ENCODE results near the gene UNK.

The UNK gene

DNA sequence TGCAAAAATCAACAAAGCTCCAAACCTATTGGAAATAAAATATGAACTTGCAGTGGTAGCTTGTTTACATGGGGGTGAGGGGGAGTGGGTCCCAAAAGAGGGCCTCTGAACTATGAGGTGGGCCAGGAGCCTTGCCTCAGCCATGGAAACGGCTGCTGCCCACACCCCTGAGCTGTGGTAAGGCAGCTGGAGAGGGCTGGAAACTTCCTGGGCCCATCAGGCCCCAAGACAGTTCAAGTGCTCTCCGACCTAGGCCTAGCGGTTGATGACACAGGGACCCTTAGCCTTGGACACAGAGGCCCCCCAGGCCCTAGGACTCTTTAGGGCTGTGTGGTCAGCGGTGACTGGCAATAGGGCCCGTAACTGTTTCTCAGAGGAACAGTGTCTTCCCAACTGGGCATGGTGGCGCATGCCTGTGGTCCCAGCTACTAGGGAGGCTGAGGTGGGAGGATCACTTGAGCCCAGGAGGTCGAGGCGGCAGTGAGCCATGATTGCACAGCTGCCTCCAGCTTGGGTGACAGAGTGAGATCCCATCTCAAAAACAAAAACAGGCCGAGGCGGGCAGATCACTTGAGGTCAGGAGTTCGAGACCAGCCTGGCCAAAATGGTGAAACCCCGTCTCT lies 41.3 kb downstream of the UNK start:
- Histone ChIP-seq H3K36me3 (ENCODE audit: control insufficient read depth in 1 of 2, insufficient read depth in 2 of 2, low read length in 2 of 2) (peaks cover 9 to 36% of the 10 kb centered on the region in 2 donors), H3K9me3 (ENCODE audit: control insufficient read depth in 1 of 2, low read length in 2 of 2) (no peaks in the 10 kb centered on the region), H3K27ac (ENCODE audit: low read depth, low read length) (no peak overlapping the region), H3K4me3 (ENCODE audit: low read depth in 1 of 2, low read length in 2 of 2) (no peak overlapping the region), H3K9ac (ENCODE audit: low read depth in 1 of 2, low read length in 2 of 2) (no peak overlapping the region), H3K4me1 (ENCODE audit: control insufficient read depth in 1 of 2, insufficient read depth in 2 of 2, low read length in 2 of 2) (peaks cover 15 to 29% of the 10 kb centered on the region in 2 donors), H3K27me3 (ENCODE audit: control insufficient read depth in 1 of 2, insufficient read depth in 2 of 2, low read length in 2 of 2) (no peaks in the 10 kb centered on the region)

DNA sequence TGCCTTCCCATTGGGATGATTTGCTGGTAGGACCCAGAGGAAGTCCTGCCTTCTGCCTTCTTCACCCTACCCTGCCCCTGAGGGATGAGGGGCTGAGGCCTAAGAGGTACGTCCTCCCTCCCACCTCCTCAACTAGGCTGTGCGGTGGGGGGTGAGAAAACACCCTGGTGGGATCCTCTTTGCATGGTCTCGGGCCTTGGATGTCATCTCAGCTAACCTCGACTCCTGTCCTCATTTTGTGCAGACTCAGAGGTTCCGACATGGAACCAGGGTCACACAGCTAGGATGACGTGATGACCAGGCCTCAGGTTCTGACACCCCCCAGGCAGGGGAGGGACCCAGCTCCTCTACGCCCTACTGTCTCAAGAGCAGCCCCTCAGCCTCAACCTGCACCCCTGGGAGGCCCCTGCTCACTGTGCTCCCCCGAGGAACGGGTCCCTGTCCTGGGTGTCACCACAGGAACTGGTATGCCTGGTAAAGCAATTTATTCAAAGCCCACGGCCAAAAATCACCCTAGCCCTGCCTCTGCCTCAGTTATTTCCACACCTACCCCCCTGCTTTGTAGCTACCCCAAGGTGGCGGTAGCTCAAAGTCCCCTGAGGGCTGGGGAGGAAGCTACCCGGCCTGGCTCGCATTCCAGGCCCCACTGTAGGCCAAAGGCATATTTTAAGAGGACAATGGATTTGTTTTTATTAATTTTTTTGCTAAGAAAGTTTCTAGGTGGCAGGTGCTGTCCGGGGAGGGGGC lies 42.1 kb downstream of the UNK start:
- no peaks in the 10 kb centered on the region for H3K27me3 ChIP-seq (ENCODE audit: control insufficient read depth in 1 of 2, insufficient read depth in 2 of 2, low read length in 2 of 2)
- H3K36me3 ChIP-seq (ENCODE audit: control insufficient read depth in 1 of 2, insufficient read depth in 2 of 2, low read length in 2 of 2): peaks cover 9 to 27% of the 10 kb centered on the region in 2 donors
- no peak overlapping the region for H3K27ac ChIP-seq (ENCODE audit: low read depth, low read length)
- H3K9ac ChIP-seq (ENCODE audit: low read depth in 1 of 2, low read length in 2 of 2): peak overlapping the region in 1 of 2 donors; percentile 18
- peaks cover 18 to 31% of the 10 kb centered on the region in 2 donors for H3K4me1 ChIP-seq (ENCODE audit: control insufficient read depth in 1 of 2, insufficient read depth in 2 of 2, low read length in 2 of 2)
- H3K9me3 ChIP-seq (ENCODE audit: control insufficient read depth in 1 of 2, low read length in 2 of 2): no peaks in the 10 kb centered on the region
- no peak overlapping the region for H3K4me3 ChIP-seq (ENCODE audit: low read depth in 1 of 2, low read length in 2 of 2)

DNA sequence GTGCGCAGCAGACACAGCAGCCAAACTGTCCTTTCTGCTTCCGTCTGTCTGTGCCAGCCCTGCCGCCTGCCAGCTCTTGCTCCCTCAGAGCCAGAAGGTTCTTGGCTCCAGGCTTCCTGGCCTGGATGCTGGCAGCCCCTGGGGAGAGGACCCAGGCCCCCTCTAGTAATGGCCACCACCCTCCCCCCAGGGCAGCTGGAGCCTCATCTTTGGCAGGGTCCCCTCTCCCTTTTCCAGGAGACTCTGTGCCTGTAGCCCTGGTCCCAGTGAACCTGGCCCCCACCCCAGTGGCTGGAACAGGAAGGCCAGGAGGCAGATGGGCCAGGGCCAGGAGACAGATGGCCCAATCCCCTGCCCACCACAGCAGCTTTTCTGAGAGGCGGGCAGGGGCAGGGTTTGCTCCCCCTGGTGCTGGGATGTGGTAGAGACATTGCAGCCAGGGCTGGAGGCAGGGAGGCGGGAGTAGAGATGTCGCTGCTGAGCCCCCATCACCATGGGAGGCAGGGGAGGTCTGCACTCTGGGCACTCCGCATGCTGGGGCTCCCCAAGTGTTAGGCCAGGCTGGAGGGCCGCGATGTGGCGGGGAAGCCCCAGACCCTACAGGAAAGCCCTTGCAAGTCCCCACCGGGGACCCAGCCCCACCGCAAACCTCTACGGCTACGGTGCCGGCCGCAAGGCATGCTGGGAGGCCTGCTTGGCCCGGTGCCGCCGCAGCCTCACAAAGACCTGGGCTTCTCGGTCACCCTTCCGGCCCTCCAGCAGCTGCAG lies 42.9 kb downstream of the UNK start:
- Histone ChIP-seq H3K9me3 (ENCODE audit: control insufficient read depth in 1 of 2, low read length in 2 of 2) (no peaks in the 10 kb centered on the region), H3K4me3 (ENCODE audit: low read depth in 1 of 2, low read length in 2 of 2) (peak overlapping the region in 1 of 2 donors; percentile 60), H3K9ac (ENCODE audit: low read depth in 1 of 2, low read length in 2 of 2) (peak overlapping the region in 1 of 2 donors; percentile 69), H3K27me3 (ENCODE audit: control insufficient read depth in 1 of 2, insufficient read depth in 2 of 2, low read length in 2 of 2) (no peaks in the 10 kb centered on the region), H3K27ac (ENCODE audit: low read depth, low read length) (peak overlapping the region; percentile 32), H3K36me3 (ENCODE audit: control insufficient read depth in 1 of 2, insufficient read depth in 2 of 2, low read length in 2 of 2) (peaks cover 9 to 27% of the 10 kb centered on the region in 2 donors), H3K4me1 (ENCODE audit: control insufficient read depth in 1 of 2, insufficient read depth in 2 of 2, low read length in 2 of 2) (peaks cover 11 to 24% of the 10 kb centered on the region in 2 donors)

DNA sequence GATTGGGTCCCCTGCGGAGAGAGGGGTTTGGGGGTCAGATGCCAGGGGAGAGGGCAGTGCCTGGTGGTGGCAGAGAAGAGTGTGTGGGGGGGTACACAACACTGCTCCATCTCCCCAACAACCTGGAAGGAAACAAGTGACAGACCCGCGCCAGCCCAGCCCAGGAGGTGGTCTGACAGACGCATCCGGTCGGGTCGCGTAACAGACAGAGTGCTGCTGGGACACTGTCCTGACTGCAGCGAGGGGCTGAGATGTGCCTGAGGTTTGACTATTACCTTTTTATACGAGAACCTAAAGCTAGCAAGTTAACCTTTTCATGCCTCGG lies 43.4 kb downstream of the UNK start:
- peak overlapping the region in 1 of 2 donors; percentile 69 for H3K9ac ChIP-seq (ENCODE audit: low read depth in 1 of 2, low read length in 2 of 2)
- H3K4me3 ChIP-seq (ENCODE audit: low read depth in 1 of 2, low read length in 2 of 2): peak overlapping the region in 1 of 2 donors; percentile 60
- H3K9me3 ChIP-seq (ENCODE audit: control insufficient read depth in 1 of 2, low read length in 2 of 2): no peaks in the 10 kb centered on the region
- peaks cover 9 to 27% of the 10 kb centered on the region in 2 donors for H3K36me3 ChIP-seq (ENCODE audit: control insufficient read depth in 1 of 2, insufficient read depth in 2 of 2, low read length in 2 of 2)
- no peaks in the 10 kb centered on the region for H3K27me3 ChIP-seq (ENCODE audit: control insufficient read depth in 1 of 2, insufficient read depth in 2 of 2, low read length in 2 of 2)
- peaks cover 6 to 24% of the 10 kb centered on the region in 2 donors for H3K4me1 ChIP-seq (ENCODE audit: control insufficient read depth in 1 of 2, insufficient read depth in 2 of 2, low read length in 2 of 2)
- peak overlapping the region; percentile 22 for H3K27ac ChIP-seq (ENCODE audit: low read depth, low read length)

DNA sequence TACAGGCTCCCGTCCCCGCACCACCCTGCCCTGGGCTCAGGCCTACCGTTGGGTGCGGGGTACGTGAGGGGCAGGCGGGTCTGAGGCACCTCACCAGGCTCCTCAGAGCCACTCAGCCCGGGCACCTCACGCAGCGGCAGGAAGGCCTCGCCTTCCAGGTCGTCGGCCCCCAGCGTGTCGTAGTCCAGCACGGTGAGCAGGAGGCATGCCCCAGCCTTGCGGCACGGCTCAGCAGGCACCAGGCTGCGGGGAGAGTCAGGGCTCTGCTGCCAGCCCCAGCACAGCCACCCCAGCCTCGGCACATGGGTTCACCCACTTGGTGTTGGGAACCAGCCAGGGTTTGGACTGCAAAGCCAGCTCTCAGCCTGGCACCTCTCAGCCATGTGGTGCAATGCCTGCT lies 44.1 kb downstream of the UNK start:
- no peak overlapping the region for H3K27ac ChIP-seq (ENCODE audit: low read depth, low read length)
- H3K9me3 ChIP-seq (ENCODE audit: control insufficient read depth in 1 of 2, low read length in 2 of 2): no peaks in the 10 kb centered on the region
- no peak overlapping the region for H3K4me3 ChIP-seq (ENCODE audit: low read depth in 1 of 2, low read length in 2 of 2)
- peaks cover 8 to 27% of the 10 kb centered on the region in 2 donors for H3K36me3 ChIP-seq (ENCODE audit: control insufficient read depth in 1 of 2, insufficient read depth in 2 of 2, low read length in 2 of 2)
- no peaks in the 10 kb centered on the region for H3K27me3 ChIP-seq (ENCODE audit: control insufficient read depth in 1 of 2, insufficient read depth in 2 of 2, low read length in 2 of 2)
- H3K4me1 ChIP-seq (ENCODE audit: control insufficient read depth in 1 of 2, insufficient read depth in 2 of 2, low read length in 2 of 2): peaks cover 6 to 31% of the 10 kb centered on the region in 2 donors
- H3K9ac ChIP-seq (ENCODE audit: low read depth in 1 of 2, low read length in 2 of 2): no peak overlapping the region

GRCh38 chr17:75829747-75830146 lies 45.1 kb downstream of the UNK start:
- H3K36me3 ChIP-seq (ENCODE audit: control insufficient read depth in 1 of 2, insufficient read depth in 2 of 2, low read length in 2 of 2): peaks cover 4 to 25% of the 10 kb centered on the region in 2 donors
- no peak overlapping the region for H3K4me3 ChIP-seq (ENCODE audit: low read depth in 1 of 2, low read length in 2 of 2)
- no peaks in the 10 kb centered on the region for H3K27me3 ChIP-seq (ENCODE audit: control insufficient read depth in 1 of 2, insufficient read depth in 2 of 2, low read length in 2 of 2)
- no peaks in the 10 kb centered on the region for H3K9me3 ChIP-seq (ENCODE audit: control insufficient read depth in 1 of 2, low read length in 2 of 2)
- no peak overlapping the region for H3K9ac ChIP-seq (ENCODE audit: low read depth in 1 of 2, low read length in 2 of 2)
- H3K27ac ChIP-seq (ENCODE audit: low read depth, low read length): no peak overlapping the region
- peaks cover 6 to 37% of the 10 kb centered on the region in 2 donors for H3K4me1 ChIP-seq (ENCODE audit: control insufficient read depth in 1 of 2, insufficient read depth in 2 of 2, low read length in 2 of 2)

DNA sequence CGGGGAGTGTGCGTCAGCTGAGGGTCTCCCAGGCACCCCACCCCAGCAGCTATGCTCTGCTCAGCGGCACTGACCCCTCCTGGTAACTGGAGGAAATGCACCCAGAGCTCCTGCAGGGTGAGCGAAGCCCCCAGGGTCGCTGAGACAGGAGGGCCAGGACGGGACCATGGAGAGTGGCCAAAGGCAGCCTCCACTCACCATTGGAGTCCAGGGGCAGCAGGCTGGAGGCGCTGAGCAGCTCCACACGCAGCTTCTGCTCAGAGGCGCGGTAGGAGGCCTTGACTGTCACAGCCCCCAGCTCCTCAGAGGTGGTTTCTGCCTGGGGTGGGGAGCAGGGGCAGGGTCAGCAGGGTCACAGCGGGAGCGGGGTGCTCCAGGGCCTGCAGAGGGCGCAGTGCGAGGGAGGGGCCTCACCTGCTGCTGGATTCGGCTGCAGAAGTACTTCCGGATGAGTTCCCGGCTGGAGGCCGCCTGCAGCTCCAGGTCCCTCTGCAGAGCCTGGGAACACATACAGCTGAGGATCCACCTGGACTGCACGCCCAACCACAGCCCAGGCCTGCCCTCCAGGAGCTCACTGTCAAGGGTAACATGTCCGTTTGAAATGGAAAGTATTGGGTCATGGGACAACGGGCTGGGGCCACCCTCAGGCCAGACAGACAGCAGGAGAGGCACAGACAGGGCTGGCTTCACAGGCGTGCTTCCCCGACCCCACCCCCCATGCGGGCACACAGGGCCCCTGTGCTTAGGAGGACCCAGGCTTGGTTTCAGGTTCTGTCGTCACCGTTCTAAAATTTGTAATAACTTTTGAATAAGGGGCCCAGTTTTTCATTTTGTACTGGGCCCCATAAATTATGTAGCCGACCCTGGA lies 45.8 kb downstream of the UNK start:
- Histone ChIP-seq H3K4me3 (ENCODE audit: low read depth in 1 of 2, low read length in 2 of 2) (peak overlapping the region; percentile 57 to 63), H3K36me3 (ENCODE audit: control insufficient read depth in 1 of 2, insufficient read depth in 2 of 2, low read length in 2 of 2) (peaks cover 4 to 26% of the 10 kb centered on the region in 2 donors), H3K4me1 (ENCODE audit: control insufficient read depth in 1 of 2, insufficient read depth in 2 of 2, low read length in 2 of 2) (peaks cover 6 to 37% of the 10 kb centered on the region in 2 donors), H3K27me3 (ENCODE audit: control insufficient read depth in 1 of 2, insufficient read depth in 2 of 2, low read length in 2 of 2) (no peaks in the 10 kb centered on the region), H3K9me3 (ENCODE audit: control insufficient read depth in 1 of 2, low read length in 2 of 2) (no peaks in the 10 kb centered on the region), H3K9ac (ENCODE audit: low read depth in 1 of 2, low read length in 2 of 2) (peak overlapping the region; percentile 53 to 57), H3K27ac (ENCODE audit: low read depth, low read length) (no peak overlapping the region)

- Histone ChIP-seq H3K4me1 (ENCODE audit: control insufficient read depth in 1 of 2, insufficient read depth in 2 of 2, low read length in 2 of 2) (peaks cover 6 to 37% of the 10 kb centered on the region in 2 donors), H3K9ac (ENCODE audit: low read depth in 1 of 2, low read length in 2 of 2) (peak overlapping the region; percentile 53 to 57), H3K27me3 (ENCODE audit: control insufficient read depth in 1 of 2, insufficient read depth in 2 of 2, low read length in 2 of 2) (no peaks in the 10 kb centered on the region), H3K27ac (ENCODE audit: low read depth, low read length) (no peak overlapping the region), H3K4me3 (ENCODE audit: low read depth in 1 of 2, low read length in 2 of 2) (peak overlapping the region; percentile 57 to 63), H3K9me3 (ENCODE audit: control insufficient read depth in 1 of 2, low read length in 2 of 2) (no peaks in the 10 kb centered on the region), H3K36me3 (ENCODE audit: control insufficient read depth in 1 of 2, insufficient read depth in 2 of 2, low read length in 2 of 2) (peaks cover 4 to 26% of the 10 kb centered on the region in 2 donors)
Measured at GRCh38 chr17:75831032-75831571, 46.5 kb downstream of the UNK start.

- H3K4me1 ChIP-seq (ENCODE audit: control insufficient read depth in 1 of 2, insufficient read depth in 2 of 2, low read length in 2 of 2): peaks cover 6 to 32% of the 10 kb centered on the region in 2 donors
- H3K4me3 ChIP-seq (ENCODE audit: low read depth in 1 of 2, low read length in 2 of 2): peak overlapping the region in 1 of 2 donors; percentile 6
- no peak overlapping the region for H3K9ac ChIP-seq (ENCODE audit: low read depth in 1 of 2, low read length in 2 of 2)
- H3K36me3 ChIP-seq (ENCODE audit: control insufficient read depth in 1 of 2, insufficient read depth in 2 of 2, low read length in 2 of 2): peaks cover 4 to 25% of the 10 kb centered on the region in 2 donors
- H3K27ac ChIP-seq (ENCODE audit: low read depth, low read length): no peak overlapping the region
- no peaks in the 10 kb centered on the region for H3K9me3 ChIP-seq (ENCODE audit: control insufficient read depth in 1 of 2, low read length in 2 of 2)
- no peaks in the 10 kb centered on the region for H3K27me3 ChIP-seq (ENCODE audit: control insufficient read depth in 1 of 2, insufficient read depth in 2 of 2, low read length in 2 of 2)
Measured at GRCh38 chr17:75832164-75832651, 47.6 kb downstream of the UNK start.

Data from duodenal mucosa (tissue), 2 donors.